NCI-H187 (cell line): ENCODE results near the gene TXNRD2.

ENCODE experiments used
- DNase-seq, 2 experiments: peaks; one replicate each; lab custom pipeline; 2025; lab: John Stamatoyannopoulos, UW

Gene TXNRD2

GRCh38 chr22:19979712-19980493 lies 38.3 kb upstream of the TXNRD2 start:
- no peak for DNase-seq

GRCh38 chr22:19978748-19979147 lies 37.1 kb upstream of the TXNRD2 start:
- no peak for DNase-seq

- no peak for DNase-seq
Observed at GRCh38 chr22:19977296-19978243, 36.0 kb upstream of the TXNRD2 start.

GRCh38 chr22:19976671-19977070 lies 35.1 kb upstream of the TXNRD2 start:
- DNase-seq: no peak

GRCh38 chr22:19975707-19976035 lies 34.1 kb upstream of the TXNRD2 start:
- no peak for DNase-seq

GRCh38 chr22:19974935-19975706 lies 33.5 kb upstream of the TXNRD2 start:
- peak in 1 of 2 experiments; percentile 66 for DNase-seq

- DNase-seq: peak; percentile 66 to 78
Observed at GRCh38 chr22:19974268-19974861, 32.7 kb upstream of the TXNRD2 start.

- DNase-seq: no peak
Observed at GRCh38 chr22:19973551-19974267, 32.1 kb upstream of the TXNRD2 start.

GRCh38 chr22:19972652-19973550 lies 31.3 kb upstream of the TXNRD2 start:
- no peak for DNase-seq

- no peak for DNase-seq
Observed at GRCh38 chr22:19972251-19972650, 30.6 kb upstream of the TXNRD2 start.

- no peak for DNase-seq
Observed at GRCh38 chr22:19971276-19972124, 29.9 kb upstream of the TXNRD2 start.

- no peak for DNase-seq
Observed at GRCh38 chr22:19970479-19971275, 29.1 kb upstream of the TXNRD2 start.

- no peak for DNase-seq
Observed at GRCh38 chr22:19970031-19970478, 28.4 kb upstream of the TXNRD2 start.

GRCh38 chr22:19969141-19969928 lies 27.7 kb upstream of the TXNRD2 start:
- DNase-seq: no peak

- DNase-seq: no peak
Observed at GRCh38 chr22:19968450-19968891, 26.9 kb upstream of the TXNRD2 start.

- no peak for DNase-seq
Observed at GRCh38 chr22:19967850-19968449, 26.3 kb upstream of the TXNRD2 start.
